ENCODE results near the gene OSCP1. TPM values are rescaled to one million over a fixed set of nuclear protein-coding genes. Genes with fewer than 3 reads are reported as not detected.

OSCP1 gene
- polyA plus RNA-seq, 1 of the 3 experiments (the other 2 are of a cell fraction): 11.9 TPM

DNA sequence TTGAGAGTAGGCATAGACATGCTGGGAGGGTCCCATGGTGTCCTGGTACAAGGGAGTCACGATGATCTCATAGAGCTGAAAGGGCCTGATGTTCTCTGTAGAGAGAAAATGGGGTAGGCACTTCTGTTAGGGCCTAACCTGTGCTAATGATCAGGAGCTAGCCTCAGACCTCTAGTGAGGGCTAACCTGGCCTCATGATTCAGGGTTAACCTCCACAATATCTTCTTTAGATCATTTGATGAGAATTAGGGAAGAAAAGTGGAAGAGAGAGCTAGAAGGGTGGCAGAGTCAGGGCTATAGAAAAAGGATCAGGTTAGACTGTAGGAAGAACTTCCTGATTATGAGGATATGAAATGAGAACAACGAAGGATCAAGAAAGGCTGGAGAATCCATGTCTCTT, 18.9 kb upstream of the OSCP1 start:
- POLR2A ChIA-PET: no interaction called here
- Histone ChIP-seq H3K4me3 (ENCODE audit: low read depth in 2 of 2, low read length in 1 of 2) (no peak overlapping the region), H4K20me1 (ENCODE audit: insufficient read depth) (no peaks in the 10 kb centered on the region), H3K4me2 (no peak overlapping the region), H3K27ac (ENCODE audit: low read depth in 2 of 2, low read length in 1 of 2) (no peak overlapping the region), H3K9ac (no peak overlapping the region), H3K9me2 (no peaks in the 10 kb centered on the region), H3K4me1 (ENCODE audit: control insufficient read depth in 1 of 2, insufficient read depth in 2 of 2, low read depth in 1 of 2, low read length in 1 of 2) (peaks cover 0 to 3% of the 10 kb centered on the region in 2 experiments; a peak in 2 of 4 replicates), H3F3A (replicated peaks; ENCODE audit: insufficient read depth) (peaks cover 3% of the 10 kb centered on the region), H3K9me3 (no peaks in the 10 kb centered on the region), H3K27me3 (ENCODE audit: insufficient read depth) (no peaks in the 10 kb centered on the region), H3K36me3 (replicated peaks in 1 of 2; ENCODE audit: control insufficient read depth in 1 of 2, insufficient read depth in 2 of 2, low read length in 1 of 2) (no peaks in the 10 kb centered on the region), H2AFZ (ENCODE audit: low read depth) (no peak overlapping the region), H3K79me2 (ENCODE audit: insufficient read depth) (no peaks in the 10 kb centered on the region; the same call in 1 of the 2 replicates)
- 64% methylated on average over 2 of the region's 2 CpGs for WGBS (ENCODE audit: low lambda C conversion rate)
- DNase-seq: no peak
- TF ChIP-seq EZH2phosphoT487 (IDR thresholded peaks at IDR 0.05; ENCODE audit: borderline replicate concordance, low read depth) (no peak), NFIC (IDR thresholded peaks at IDR 0.05; ENCODE audit: borderline replicate concordance) (no peak), RAD21 (IDR thresholded peaks at IDR 0.05; ENCODE audit: low read length) (no peak), RFX5 (IDR thresholded peaks at IDR 0.05; ENCODE audit: low read length) (no peak), FOXJ3 (CRISPR knock-in tag; IDR thresholded peaks at IDR 0.05) (no peak), TCF12 (IDR thresholded peaks at IDR 0.05) (no peak), SMC3 (IDR thresholded peaks at IDR 0.05; ENCODE audit: low read depth, low read length) (no peak), GABPA (IDR thresholded peaks at IDR 0.05; ENCODE audit: low read depth) (no peak), POLR2AphosphoS5 (IDR thresholded peaks at IDR 0.05; ENCODE audit: low read depth, low read length) (no peak), EP300 (IDR thresholded peaks at IDR 0.05; ENCODE audit: borderline replicate concordance in 1 of 2, low read depth in 1 of 2, low read length in 1 of 2) (no peak), SIN3A (IDR thresholded peaks at IDR 0.05; ENCODE audit: borderline replicate concordance, low read depth, low read length) (no peak)
- TF ChIP-seq, protein P1, sequence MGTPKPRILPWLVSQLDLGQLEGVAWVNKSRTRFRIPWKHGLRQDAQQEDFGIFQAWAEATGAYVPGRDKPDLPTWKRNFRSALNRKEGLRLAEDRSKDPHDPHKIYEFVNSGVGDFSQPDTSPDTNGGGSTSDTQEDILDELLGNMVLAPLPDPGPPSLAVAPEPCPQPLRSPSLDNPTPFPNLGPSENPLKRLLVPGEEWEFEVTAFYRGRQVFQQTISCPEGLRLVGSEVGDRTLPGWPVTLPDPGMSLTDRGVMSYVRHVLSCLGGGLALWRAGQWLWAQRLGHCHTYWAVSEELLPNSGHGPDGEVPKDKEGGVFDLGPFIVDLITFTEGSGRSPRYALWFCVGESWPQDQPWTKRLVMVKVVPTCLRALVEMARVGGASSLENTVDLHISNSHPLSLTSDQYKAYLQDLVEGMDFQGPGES (IDR thresholded peaks at IDR 0.05; ENCODE audit: low read depth, low read length): no peak
- TF ChIP-seq, protein P2, sequence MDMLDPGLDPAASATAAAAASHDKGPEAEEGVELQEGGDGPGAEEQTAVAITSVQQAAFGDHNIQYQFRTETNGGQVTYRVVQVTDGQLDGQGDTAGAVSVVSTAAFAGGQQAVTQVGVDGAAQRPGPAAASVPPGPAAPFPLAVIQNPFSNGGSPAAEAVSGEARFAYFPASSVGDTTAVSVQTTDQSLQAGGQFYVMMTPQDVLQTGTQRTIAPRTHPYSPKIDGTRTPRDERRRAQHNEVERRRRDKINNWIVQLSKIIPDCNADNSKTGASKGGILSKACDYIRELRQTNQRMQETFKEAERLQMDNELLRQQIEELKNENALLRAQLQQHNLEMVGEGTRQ (IDR thresholded peaks at IDR 0.05; ENCODE audit: borderline replicate concordance, low read depth, low read length): no peak
- TF ChIP-seq, protein P3, sequence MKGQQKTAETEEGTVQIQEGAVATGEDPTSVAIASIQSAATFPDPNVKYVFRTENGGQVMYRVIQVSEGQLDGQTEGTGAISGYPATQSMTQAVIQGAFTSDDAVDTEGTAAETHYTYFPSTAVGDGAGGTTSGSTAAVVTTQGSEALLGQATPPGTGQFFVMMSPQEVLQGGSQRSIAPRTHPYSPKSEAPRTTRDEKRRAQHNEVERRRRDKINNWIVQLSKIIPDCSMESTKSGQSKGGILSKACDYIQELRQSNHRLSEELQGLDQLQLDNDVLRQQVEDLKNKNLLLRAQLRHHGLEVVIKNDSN (IDR thresholded peaks at IDR 0.05; ENCODE audit: borderline replicate concordance, low read depth): no peak
- CTCF ChIA-PET: interaction anchor here (2.3 kb wide), 1 partner anchor 48 kb away, joined by 6 read pairs; no protein-coding TSS in a partner anchor

Data from SK-N-SH (cell line).